ENCODE measurements around the gene MED27.
A peak's percentile ranks its signal among the peaks of the same experiment; 100 is the strongest.

MED27 gene

GRCh38 chr9:131833083-131833482, 246.6 kb downstream of the MED27 start:
- H3K27me3 Mint-ChIP-seq (ENCODE audit: low read depth, poor library complexity), result peaks cover 13% of the 10 kb centered on the region
- peaks cover 14% of the 10 kb centered on the region for H3K9me3 Mint-ChIP-seq
- TF ChIP-seq, protein P1, sequence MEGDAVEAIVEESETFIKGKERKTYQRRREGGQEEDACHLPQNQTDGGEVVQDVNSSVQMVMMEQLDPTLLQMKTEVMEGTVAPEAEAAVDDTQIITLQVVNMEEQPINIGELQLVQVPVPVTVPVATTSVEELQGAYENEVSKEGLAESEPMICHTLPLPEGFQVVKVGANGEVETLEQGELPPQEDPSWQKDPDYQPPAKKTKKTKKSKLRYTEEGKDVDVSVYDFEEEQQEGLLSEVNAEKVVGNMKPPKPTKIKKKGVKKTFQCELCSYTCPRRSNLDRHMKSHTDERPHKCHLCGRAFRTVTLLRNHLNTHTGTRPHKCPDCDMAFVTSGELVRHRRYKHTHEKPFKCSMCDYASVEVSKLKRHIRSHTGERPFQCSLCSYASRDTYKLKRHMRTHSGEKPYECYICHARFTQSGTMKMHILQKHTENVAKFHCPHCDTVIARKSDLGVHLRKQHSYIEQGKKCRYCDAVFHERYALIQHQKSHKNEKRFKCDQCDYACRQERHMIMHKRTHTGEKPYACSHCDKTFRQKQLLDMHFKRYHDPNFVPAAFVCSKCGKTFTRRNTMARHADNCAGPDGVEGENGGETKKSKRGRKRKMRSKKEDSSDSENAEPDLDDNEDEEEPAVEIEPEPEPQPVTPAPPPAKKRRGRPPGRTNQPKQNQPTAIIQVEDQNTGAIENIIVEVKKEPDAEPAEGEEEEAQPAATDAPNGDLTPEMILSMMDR (IDR thresholded peaks at IDR 0.05), result no peak
- no peak for DNase-seq
- no peaks in the 10 kb centered on the region for H3K36me3 Mint-ChIP-seq (ENCODE audit: low read depth)
- no peak overlapping the region for H3K27ac Mint-ChIP-seq
- no peak overlapping the region for H3K4me3 Mint-ChIP-seq
- peaks cover 47% of the 10 kb centered on the region for H3K4me1 Mint-ChIP-seq

DNA sequence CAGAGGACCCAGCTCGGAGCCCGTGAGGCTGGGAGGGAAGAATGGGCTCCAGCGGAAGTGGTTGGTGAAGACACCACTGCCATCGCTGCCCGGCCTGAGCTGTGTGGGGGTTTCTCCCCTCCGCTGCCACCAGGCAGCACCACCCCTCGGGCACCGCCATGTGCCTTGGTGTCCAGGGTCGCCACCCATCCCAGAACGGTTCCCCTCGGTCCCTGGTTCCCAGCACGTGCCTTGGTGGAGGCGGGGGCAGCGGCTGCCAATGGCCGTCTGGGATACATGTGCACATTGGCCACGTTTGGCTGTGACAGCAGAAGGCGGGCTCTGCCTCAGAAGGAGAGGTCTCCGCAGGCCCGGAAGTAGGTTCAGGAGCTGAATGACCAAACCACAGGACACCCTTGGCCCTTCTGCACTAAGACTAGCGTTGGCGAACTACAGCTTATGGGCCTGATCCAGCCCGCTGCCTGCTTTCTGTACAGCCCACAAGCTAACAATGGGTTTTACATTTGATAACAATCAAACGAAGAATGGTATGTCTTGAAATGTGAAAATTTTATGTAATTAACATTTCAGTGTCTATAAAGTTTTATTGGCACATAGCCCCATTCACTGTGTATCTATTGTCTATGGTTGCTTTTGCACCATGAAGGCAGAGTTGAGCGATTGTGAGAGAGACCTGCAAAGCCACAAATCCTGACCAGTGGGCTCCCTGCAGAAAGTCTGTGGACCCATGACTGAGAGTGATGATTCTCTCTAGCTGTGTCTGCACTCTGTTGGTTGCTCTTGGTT, 248.1 kb downstream of the MED27 start:
- DNase-seq, result no peak

DNA sequence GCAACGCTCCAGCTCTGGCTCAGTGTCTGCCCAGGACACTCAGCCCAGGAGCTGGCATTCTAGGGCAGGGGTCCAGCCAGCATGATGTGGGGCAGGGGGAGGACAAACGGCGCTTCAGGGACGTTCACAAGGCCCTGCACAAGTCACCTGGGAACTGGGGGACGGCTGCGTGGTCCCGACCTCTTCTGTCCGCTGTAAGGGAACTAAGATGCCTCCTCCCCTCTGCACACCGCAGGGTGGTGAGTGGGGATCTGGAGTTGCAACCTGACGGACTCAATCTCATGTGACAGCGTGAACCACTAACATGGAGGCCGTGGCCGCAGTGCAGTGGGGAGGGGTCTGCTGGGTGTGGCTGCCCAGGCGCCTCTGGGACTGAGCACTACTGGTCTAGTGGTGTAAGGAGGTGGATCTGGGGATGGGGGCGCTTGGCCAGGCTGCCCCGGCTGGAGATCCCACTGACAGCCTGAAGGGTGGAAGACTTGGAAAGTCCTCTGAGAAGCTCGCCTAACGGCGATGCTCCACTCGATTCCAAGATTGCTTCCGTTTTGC, 251.8 kb downstream of the MED27 start:
- TF ChIP-seq, protein P1 (IDR thresholded peaks at IDR 0.05), result no peak
- peaks cover 5% of the 10 kb centered on the region for H3K9me3 Mint-ChIP-seq
- H3K27me3 Mint-ChIP-seq (ENCODE audit: low read depth, poor library complexity), result peaks cover 5% of the 10 kb centered on the region
- no peaks in the 10 kb centered on the region for H3K36me3 Mint-ChIP-seq (ENCODE audit: low read depth)
- no peak overlapping the region for H3K27ac Mint-ChIP-seq
- peaks cover 31% of the 10 kb centered on the region for H3K4me1 Mint-ChIP-seq
- DNase-seq, result no peak
- H3K4me3 Mint-ChIP-seq, result no peak overlapping the region

More for the DNA sequence above, 248.1 kb downstream of the MED27 start:
- Mint-ChIP-seq H3K27ac (no peak overlapping the region), H3K4me3 (no peak overlapping the region), H3K36me3 (ENCODE audit: low read depth) (no peaks in the 10 kb centered on the region), H3K27me3 (ENCODE audit: low read depth, poor library complexity) (peaks cover 9% of the 10 kb centered on the region), H3K4me1 (peaks cover 37% of the 10 kb centered on the region), H3K9me3 (peaks cover 14% of the 10 kb centered on the region)
- TF ChIP-seq, protein P1 (IDR thresholded peaks at IDR 0.05), result no peak

- Mint-ChIP-seq H3K27me3 (ENCODE audit: low read depth, poor library complexity) (peaks cover 4% of the 10 kb centered on the region), H3K27ac (peak overlapping the region; percentile 41), H3K4me1 (peaks cover 31% of the 10 kb centered on the region), H3K4me3 (no peak overlapping the region), H3K36me3 (ENCODE audit: low read depth) (no peaks in the 10 kb centered on the region), H3K9me3 (no peaks in the 10 kb centered on the region)
- TF ChIP-seq, protein P1 (IDR thresholded peaks at IDR 0.05), result no peak
- no peak for DNase-seq
Measured at GRCh38 chr9:131826966-131827525, 252.6 kb downstream of the MED27 start.

DNA sequence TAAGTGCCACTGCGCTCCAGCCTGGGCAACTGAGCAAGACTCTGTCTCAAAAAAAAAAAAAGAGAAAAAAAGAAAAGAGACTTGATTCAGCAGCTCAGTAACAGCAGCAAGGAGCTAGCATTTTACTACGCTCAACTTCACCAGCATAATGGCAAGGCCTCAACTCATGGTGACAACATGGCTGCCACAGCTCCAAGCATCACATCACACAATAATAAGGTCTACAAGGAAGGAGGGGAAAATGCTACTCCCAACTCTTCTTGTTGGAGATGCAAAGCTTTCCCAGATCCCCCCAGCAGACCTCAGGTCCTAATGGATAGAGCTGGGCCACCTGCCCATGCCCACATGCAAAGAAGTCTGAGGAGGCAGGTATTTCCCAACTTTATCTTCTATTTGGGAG, 253.6 kb downstream of the MED27 start:
- H3K36me3 Mint-ChIP-seq (ENCODE audit: low read depth), result no peaks in the 10 kb centered on the region
- no peak overlapping the region for H3K4me3 Mint-ChIP-seq
- TF ChIP-seq, protein P1 (IDR thresholded peaks at IDR 0.05), result no peak

More for the DNA sequence above, 253.6 kb downstream of the MED27 start:
- no peak for DNase-seq
- Mint-ChIP-seq H3K9me3 (no peaks in the 10 kb centered on the region), H3K27ac (no peak overlapping the region), H3K4me1 (peaks cover 37% of the 10 kb centered on the region), H3K27me3 (ENCODE audit: low read depth, poor library complexity) (peaks cover 5% of the 10 kb centered on the region)
